GF-D8 (cell line): ENCODE data around the gene MCF2L.

ENCODE experiments used
- DNase-seq: peaks from one replicate; lab custom pipeline; 2025; lab: John Stamatoyannopoulos, UW

Gene MCF2L

GRCh38 chr13:113033054-113033850 lies 64.2 kb downstream of the MCF2L start:
- no peak for DNase-seq

- DNase-seq = peak; percentile 13
Measured at GRCh38 chr13:113034451-113035212, 65.6 kb downstream of the MCF2L start.

GRCh38 chr13:113035213-113035800 lies 66.3 kb downstream of the MCF2L start:
- DNase-seq = no peak

GRCh38 chr13:113036401-113036800 lies 67.4 kb downstream of the MCF2L start:
- no peak for DNase-seq

GRCh38 chr13:113040031-113040430 lies 71.0 kb downstream of the MCF2L start:
- DNase-seq = no peak

GRCh38 chr13:113040597-113041292 lies 71.7 kb downstream of the MCF2L start:
- no peak for DNase-seq

GRCh38 chr13:113041293-113041690 lies 72.3 kb downstream of the MCF2L start:
- DNase-seq = no peak

- DNase-seq = no peak
Measured at GRCh38 chr13:113041896-113042295, 72.9 kb downstream of the MCF2L start.

GRCh38 chr13:113042456-113042855 lies 73.4 kb downstream of the MCF2L start:
- DNase-seq = no peak

GRCh38 chr13:113043001-113043630 lies 74.1 kb downstream of the MCF2L start:
- no peak for DNase-seq

- DNase-seq = no peak
Measured at GRCh38 chr13:113043931-113044330, 74.9 kb downstream of the MCF2L start.

GRCh38 chr13:113044391-113045114 lies 75.5 kb downstream of the MCF2L start:
- DNase-seq = no peak

GRCh38 chr13:113045251-113046127 lies 76.5 kb downstream of the MCF2L start:
- DNase-seq = no peak

GRCh38 chr13:113046128-113046882 lies 77.3 kb downstream of the MCF2L start:
- no peak for DNase-seq

GRCh38 chr13:113046883-113047244 lies 77.8 kb downstream of the MCF2L start:
- no peak for DNase-seq

GRCh38 chr13:113047587-113047986 lies 78.6 kb downstream of the MCF2L start:
- DNase-seq = no peak

GRCh38 chr13:113048766-113049165 lies 79.8 kb downstream of the MCF2L start:
- DNase-seq = no peak

GRCh38 chr13:113049521-113049941 lies 80.5 kb downstream of the MCF2L start:
- DNase-seq = no peak

- DNase-seq = no peak
Measured at GRCh38 chr13:113049981-113050380, 81.0 kb downstream of the MCF2L start.
